ENCODE results near the gene GFER.

GFER gene

GRCh38 chr16:1998360-1998835 is 14.4 kb downstream of the GFER start:
- TF ChIP-seq CTCF (IDR thresholded peaks at IDR 0.05): no peak

- TF ChIP-seq CTCF (IDR thresholded peaks at IDR 0.05): no peak
Measured at GRCh38 chr16:1998852-1999801, 15.1 kb downstream of the GFER start.

- no peak for TF ChIP-seq CTCF (IDR thresholded peaks at IDR 0.05)
Measured at GRCh38 chr16:1999866-2000514, 16.0 kb downstream of the GFER start.

GRCh38 chr16:2001035-2001434 is 17.0 kb downstream of the GFER start:
- TF ChIP-seq CTCF (IDR thresholded peaks at IDR 0.05): no peak

GRCh38 chr16:2001456-2002355 is 17.7 kb downstream of the GFER start:
- no peak for TF ChIP-seq CTCF (IDR thresholded peaks at IDR 0.05)

GRCh38 chr16:2002406-2003230 is 18.6 kb downstream of the GFER start:
- no peak for TF ChIP-seq CTCF (IDR thresholded peaks at IDR 0.05)

All from LNCAP (cell line).